Smooth muscle cell (in vitro differentiated cells): ENCODE data around the gene IL4R. TPM values are rescaled to one million over a fixed set of nuclear protein-coding genes. Genes with fewer than 3 reads are reported as not detected.

ENCODE experiments used
- DNase-seq: peaks from one replicate; lab custom pipeline; 2025; ENCODE audit not compliant: unreplicated experiment; lab: John Stamatoyannopoulos, UW
- H2AFZ ChIP-seq: fragments of 200-600 bp; sonication (generic); 2 replicates; pipeline ENCODE4 v1.6.0; 2016; ENCODE audit warnings: antibody characterized with exemption, low read depth, mild to moderate bottlenecking
- H3F3A ChIP-seq: fragments of 200-600 bp; sonication (generic); 2 replicates; pipeline ENCODE4 v1.6.0; 2017; ENCODE audit warnings: antibody characterized with exemption, low read depth
- H3K27ac ChIP-seq: fragments of 200-600 bp; sonication (generic); 2 replicates; pipeline ENCODE4 v1.5.1; 2016; ENCODE audit warnings: low read depth, mild to moderate bottlenecking
- H3K27me3 ChIP-seq: fragments of 200-600 bp; sonication (generic); 2 replicates; pipeline ENCODE4 v1.6.1; 2016; ENCODE audit warnings: low read depth, mild to moderate bottlenecking
- H3K36me3 ChIP-seq: fragments of 200-600 bp; sonication (generic); 2 replicates; pipeline ENCODE4 v1.5.1; 2016; ENCODE audit warnings: low read depth
- H3K4me1 ChIP-seq: fragments of 200-600 bp; sonication (generic); 2 replicates; pipeline ENCODE4 v1.5.1; 2016; ENCODE audit warnings: low read depth
- H3K4me2 ChIP-seq: fragments of 200-600 bp; sonication (generic); 2 replicates; pipeline ENCODE4 v1.6.0; 2016; ENCODE audit warnings: mild to moderate bottlenecking
- H3K4me3 ChIP-seq: fragments of 200-600 bp; sonication (generic); 2 replicates; pipeline ENCODE4 v1.5.1; 2016; ENCODE audit warnings: mild to moderate bottlenecking
- H3K79me2 ChIP-seq: fragments of 200-600 bp; sonication (generic); 2 replicates; pipeline ENCODE4 v1.6.0; 2016; ENCODE audit warnings: low read depth, mild to moderate bottlenecking
- H3K9ac ChIP-seq: fragments of 200-600 bp; sonication (generic); 2 replicates; pipeline ENCODE4 v1.6.0; 2016; ENCODE audit warnings: low read depth
- H3K9me3 ChIP-seq: fragments of 200-600 bp; sonication (generic); replicated peaks from 2 replicates; pipeline ENCODE4 v1.5.1; 2016; ENCODE audit warnings: low read depth
- H4K20me1 ChIP-seq: fragments of 200-600 bp; sonication (generic); 2 replicates; pipeline ENCODE4 v1.6.0; 2016; ENCODE audit warnings: low read depth
- CTCF ChIP-seq: fragments of 200-600 bp; sonication (generic); IDR thresholded peaks from 2 replicates; pipeline ENCODE4 v1.5.1; 2017; ENCODE audit warnings: borderline replicate concordance, mild to moderate bottlenecking, antibody characterized with exemption; ENCODE audit not compliant: insufficient read depth, poor library complexity, severe bottlenecking
- WGBS: methylation state at CpG from one replicate; pipeline ENCODE4 v1.1.7; 2016; ENCODE audit warnings: low lambda C conversion rate; 5-methylcytosine and 5-hydroxymethylcytosine counted together
- polyA plus RNA-seq: library from polyadenylated mRNA; unstranded; fragments of >200 nt; fragmentation: Nextera tagmentation; extraction: Ambion mirVana; gene quantifications from 2 replicates; pipeline ENCODE4 v1.2.1, GENCODE V29; 2016
- total RNA-seq: library from RNA; depleted of rRNA; stranded (reverse); fragments of >200 nt; gene quantifications from 2 replicates; pipeline ENCODE4 v1.2.3, GENCODE V29; 2014

IL4R gene
- total and polyA plus RNA-seq, 2 experiments from 2014 or later: 13.4 to 24.0 TPM

DNA sequence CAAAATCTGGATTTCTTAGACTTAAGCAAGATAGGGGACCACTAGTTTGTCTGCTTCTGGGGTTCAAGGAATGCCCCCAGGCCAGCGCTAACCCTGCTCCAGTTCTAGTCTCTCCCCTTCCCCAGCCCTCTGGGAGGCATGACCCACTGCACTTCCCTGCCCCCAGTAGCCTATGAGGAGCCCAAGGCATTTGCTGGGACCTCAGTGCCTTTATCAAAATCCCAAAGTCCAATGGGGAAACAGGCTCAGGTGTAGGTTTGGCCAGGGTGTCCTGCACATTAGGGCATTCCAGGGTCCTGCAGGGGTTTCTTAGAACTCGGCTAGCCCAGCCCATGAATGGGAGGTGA lies 1.2 kb downstream of the IL4R start:
- Histone ChIP-seq H3K79me2 (peaks cover 43% of the 10 kb centered on the region), H3K36me3 (no peaks in the 10 kb centered on the region), H3F3A (no peaks in the 10 kb centered on the region), H3K27me3 (no peaks in the 10 kb centered on the region), H3K4me1 (peaks cover 17% of the 10 kb centered on the region), H4K20me1 (peaks cover 24% of the 10 kb centered on the region), H3K9me3 (no peaks in the 10 kb centered on the region), H3K27ac (peak overlapping the region; percentile 36), H3K4me3 (peak overlapping the region; percentile 96), H2AFZ (no peak overlapping the region), H3K9ac (peak overlapping the region; percentile 98), H3K4me2 (peak overlapping the region; percentile 100)
- no peak for DNase-seq
- no peak for TF ChIP-seq CTCF
- 74% methylated on average over 2 of the region's 2 CpGs for WGBS

GRCh38 chr16:27315333-27316037 lies 1.7 kb downstream of the IL4R start:
- Histone ChIP-seq H3K4me2 (peak overlapping the region; percentile 100), H3K4me3 (peak overlapping the region; percentile 96), H3K27ac (peak overlapping the region; percentile 36), H3K9me3 (no peaks in the 10 kb centered on the region), H3K36me3 (no peaks in the 10 kb centered on the region), H2AFZ (no peak overlapping the region), H3F3A (no peaks in the 10 kb centered on the region), H4K20me1 (peaks cover 24% of the 10 kb centered on the region), H3K27me3 (no peaks in the 10 kb centered on the region), H3K79me2 (peaks cover 48% of the 10 kb centered on the region), H3K4me1 (peaks cover 17% of the 10 kb centered on the region), H3K9ac (peak overlapping the region; percentile 98)
- no peak for TF ChIP-seq CTCF
- 39% methylated on average over 9 of the region's 9 CpGs for WGBS
- DNase-seq: no peak

DNA sequence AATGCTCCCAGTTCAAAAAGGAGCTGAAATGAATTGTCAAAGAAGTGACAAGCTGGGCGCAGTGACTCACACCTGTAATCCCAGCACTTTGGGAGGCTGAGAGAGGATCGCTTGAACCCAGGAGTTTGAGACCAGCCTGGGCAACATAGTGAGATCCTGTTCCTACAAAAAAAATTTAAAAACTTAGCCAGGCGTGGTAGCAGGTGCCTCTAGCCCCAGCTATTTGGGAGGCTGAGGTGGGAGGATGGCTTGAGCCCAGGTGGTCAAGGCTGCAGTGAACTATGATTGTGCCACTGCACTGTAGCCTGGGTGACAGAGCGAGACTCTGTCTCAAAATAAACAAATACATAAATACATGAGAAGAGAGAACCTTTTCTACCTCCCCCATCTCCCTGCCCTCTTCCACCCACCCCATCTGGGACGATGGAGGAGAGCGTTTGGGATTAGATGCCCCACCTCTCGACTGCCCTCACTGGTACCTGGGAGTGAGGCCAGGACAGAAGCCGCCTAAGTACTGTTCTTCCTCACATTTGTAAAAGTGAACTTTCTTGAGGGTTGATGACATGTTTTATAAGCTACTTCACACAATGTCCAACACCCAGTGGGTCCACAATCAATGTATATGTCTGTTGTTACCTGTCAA lies 2.4 kb downstream of the IL4R start:
- H3K4me3 ChIP-seq: peak overlapping the region; percentile 96
- peak overlapping the region; percentile 100 for H3K4me2 ChIP-seq
- WGBS: 84% methylated on average over 8 of the region's 8 CpGs
- peaks cover 55% of the 10 kb centered on the region for H3K79me2 ChIP-seq
- H3K27me3 ChIP-seq: no peaks in the 10 kb centered on the region
- H3K27ac ChIP-seq: peak overlapping the region; percentile 36
- no peak overlapping the region for H3K9ac ChIP-seq
- no peak for TF ChIP-seq CTCF
- DNase-seq: no peak
- no peaks in the 10 kb centered on the region for H3K36me3 ChIP-seq
- H3F3A ChIP-seq: no peaks in the 10 kb centered on the region
- H4K20me1 ChIP-seq: peaks cover 24% of the 10 kb centered on the region
- peaks cover 17% of the 10 kb centered on the region for H3K4me1 ChIP-seq
- H3K9me3 ChIP-seq: no peaks in the 10 kb centered on the region
- no peak overlapping the region for H2AFZ ChIP-seq
